ENCODE measurements around the gene LDLRAD3.

The LDLRAD3 gene

DNA sequence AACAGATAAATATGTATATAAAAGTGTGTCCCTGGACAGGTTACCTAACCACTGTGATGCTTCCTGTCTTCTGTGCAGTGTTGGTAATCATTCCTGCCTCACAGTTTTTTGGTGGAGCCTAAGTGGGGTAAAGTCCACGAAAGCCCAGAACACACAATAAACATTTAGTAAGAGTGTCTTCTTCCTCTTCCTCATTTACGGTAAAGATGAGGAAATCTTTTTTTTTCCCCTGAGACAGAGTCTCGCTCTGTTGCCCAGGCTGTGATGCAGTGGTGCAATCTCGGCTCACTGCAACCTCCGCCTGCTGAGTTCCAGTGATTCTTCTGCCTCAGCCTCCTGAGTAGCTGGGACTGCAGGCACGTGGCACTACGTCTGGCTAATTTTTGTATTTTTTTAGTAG, 117.1 kb downstream of the LDLRAD3 start:
- POLR2A ChIA-PET, result no interaction called here
- no peak for DNase-seq (ENCODE audit: extremely low spot score)
- CTCF ChIA-PET, result no interaction called here
- TF ChIP-seq BHLHE40 (IDR thresholded peaks at IDR 0.05; ENCODE audit: borderline replicate concordance) (no peak), FOXA1 (IDR thresholded peaks at IDR 0.05) (no peak), FOXK2 (IDR thresholded peaks at IDR 0.05) (no peak), SUZ12 (IDR thresholded peaks at IDR 0.05) (no peak), HDGF (IDR thresholded peaks at IDR 0.05; ENCODE audit: borderline replicate concordance) (no peak), ARNT (IDR thresholded peaks at IDR 0.05) (no peak), FOXM1 (IDR thresholded peaks at IDR 0.05; ENCODE audit: borderline replicate concordance) (no peak), L3MBTL2 (conservative IDR thresholded peaks at IDR 0.05) (no peak), ELF4 (IDR thresholded peaks at IDR 0.05) (no peak), TARDBP (IDR thresholded peaks at IDR 0.05) (no peak), NFRKB (IDR thresholded peaks at IDR 0.05) (no peak), SP1 (IDR thresholded peaks at IDR 0.05) (no peak)

DNA sequence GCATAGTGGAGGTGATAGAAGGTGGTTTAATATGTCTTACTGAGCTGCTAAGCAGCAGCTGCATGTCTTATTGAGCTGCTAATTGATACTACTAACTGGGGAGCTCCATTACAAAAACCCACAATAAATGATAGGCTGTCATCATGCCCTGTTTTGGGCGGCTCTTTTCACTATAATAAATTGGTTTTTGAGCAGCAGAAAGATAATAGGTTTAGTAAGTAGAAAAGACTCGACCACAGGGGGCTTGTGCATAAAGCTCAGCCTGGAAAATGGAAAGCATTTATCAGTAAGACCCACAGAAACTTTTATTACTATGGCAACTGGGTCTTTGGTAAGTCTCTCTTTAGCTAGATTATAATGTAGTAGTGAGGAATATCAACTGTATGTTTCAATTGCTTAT, 117.6 kb downstream of the LDLRAD3 start:
- ChIA-PET CTCF (no interaction called here), POLR2A (no interaction called here)
- DNase-seq (ENCODE audit: extremely low spot score), result no peak
- TF ChIP-seq NFRKB (IDR thresholded peaks at IDR 0.05) (no peak), BHLHE40 (IDR thresholded peaks at IDR 0.05; ENCODE audit: borderline replicate concordance) (no peak), SP1 (IDR thresholded peaks at IDR 0.05) (no peak), HDGF (IDR thresholded peaks at IDR 0.05; ENCODE audit: borderline replicate concordance) (no peak), FOXA1 (IDR thresholded peaks at IDR 0.05) (no peak), ARNT (IDR thresholded peaks at IDR 0.05) (no peak), ZNF384 (IDR thresholded peaks at IDR 0.05) (no peak), FOXK2 (IDR thresholded peaks at IDR 0.05) (no peak), CTBP1 (IDR thresholded peaks at IDR 0.05; ENCODE audit: borderline replicate concordance) (no peak), L3MBTL2 (conservative IDR thresholded peaks at IDR 0.05) (no peak), FOXM1 (IDR thresholded peaks at IDR 0.05; ENCODE audit: borderline replicate concordance) (no peak), LEF1 (IDR thresholded peaks at IDR 0.05; ENCODE audit: borderline replicate concordance) (no peak)
- TF ChIP-seq, protein P1, sequence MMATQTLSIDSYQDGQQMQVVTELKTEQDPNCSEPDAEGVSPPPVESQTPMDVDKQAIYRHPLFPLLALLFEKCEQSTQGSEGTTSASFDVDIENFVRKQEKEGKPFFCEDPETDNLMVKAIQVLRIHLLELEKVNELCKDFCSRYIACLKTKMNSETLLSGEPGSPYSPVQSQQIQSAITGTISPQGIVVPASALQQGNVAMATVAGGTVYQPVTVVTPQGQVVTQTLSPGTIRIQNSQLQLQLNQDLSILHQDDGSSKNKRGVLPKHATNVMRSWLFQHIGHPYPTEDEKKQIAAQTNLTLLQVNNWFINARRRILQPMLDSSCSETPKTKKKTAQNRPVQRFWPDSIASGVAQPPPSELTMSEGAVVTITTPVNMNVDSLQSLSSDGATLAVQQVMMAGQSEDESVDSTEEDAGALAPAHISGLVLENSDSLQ (IDR thresholded peaks at IDR 0.05), result no peak

DNA sequence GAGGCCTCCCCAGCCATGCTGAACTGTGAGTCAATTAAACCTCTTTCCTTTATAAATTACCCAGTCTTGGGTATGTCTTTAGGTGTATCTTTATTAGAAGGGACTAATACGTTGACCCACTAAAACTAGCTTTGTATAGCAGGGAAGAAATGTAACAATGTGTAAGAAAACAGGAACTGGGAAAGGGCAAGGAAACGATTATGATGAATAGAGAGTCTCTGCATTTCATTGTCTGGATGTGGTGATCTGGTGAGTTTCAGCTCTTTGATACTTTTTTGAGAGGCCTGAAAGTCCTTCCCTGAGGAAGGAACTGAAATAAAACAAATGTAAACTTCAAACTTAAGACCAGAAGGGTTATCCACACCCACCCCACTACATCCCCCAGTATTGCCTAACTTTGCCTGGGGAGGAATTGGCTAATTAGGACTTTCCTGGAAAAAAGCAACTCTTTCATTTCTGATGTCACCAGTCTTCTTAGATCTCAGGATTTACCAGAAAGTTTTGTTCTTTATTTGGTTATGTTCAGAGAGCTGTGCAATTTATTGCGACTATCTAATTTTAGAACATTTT, 119.0 kb downstream of the LDLRAD3 start:
- no peak for DNase-seq (ENCODE audit: extremely low spot score)
- TF ChIP-seq ARNT (IDR thresholded peaks at IDR 0.05) (no peak), CTBP1 (IDR thresholded peaks at IDR 0.05; ENCODE audit: borderline replicate concordance) (no peak), FOXA1 (IDR thresholded peaks at IDR 0.05) (no peak), LEF1 (IDR thresholded peaks at IDR 0.05; ENCODE audit: borderline replicate concordance) (no peak), BHLHE40 (IDR thresholded peaks at IDR 0.05; ENCODE audit: borderline replicate concordance) (no peak), ZNF384 (IDR thresholded peaks at IDR 0.05) (no peak), L3MBTL2 (conservative IDR thresholded peaks at IDR 0.05) (no peak), SP1 (IDR thresholded peaks at IDR 0.05) (no peak), SUZ12 (IDR thresholded peaks at IDR 0.05) (no peak), ELF4 (IDR thresholded peaks at IDR 0.05) (no peak), TARDBP (IDR thresholded peaks at IDR 0.05) (no peak), HDGF (IDR thresholded peaks at IDR 0.05; ENCODE audit: borderline replicate concordance) (no peak), FOXK2 (IDR thresholded peaks at IDR 0.05) (no peak), FOXM1 (IDR thresholded peaks at IDR 0.05; ENCODE audit: borderline replicate concordance) (no peak), NFRKB (IDR thresholded peaks at IDR 0.05) (no peak)
- TF ChIP-seq, protein P1 (IDR thresholded peaks at IDR 0.05), result no peak
- CTCF ChIA-PET, result no interaction called here
- POLR2A ChIA-PET, result no interaction called here

GRCh38 chr11:36065436-36065835, 121.6 kb downstream of the LDLRAD3 start:
- no peak for DNase-seq (ENCODE audit: extremely low spot score)
- POLR2A ChIA-PET, result no interaction called here
- no peak for TF ChIP-seq CTBP1 (IDR thresholded peaks at IDR 0.05; ENCODE audit: borderline replicate concordance)
- TF ChIP-seq, protein P1 (IDR thresholded peaks at IDR 0.05), result no peak
- TF ChIP-seq BHLHE40 (IDR thresholded peaks at IDR 0.05; ENCODE audit: borderline replicate concordance), result no peak
- TF ChIP-seq LEF1 (IDR thresholded peaks at IDR 0.05; ENCODE audit: borderline replicate concordance), result no peak
- TF ChIP-seq ELF4 (IDR thresholded peaks at IDR 0.05), result no peak
- no peak for TF ChIP-seq NFRKB (IDR thresholded peaks at IDR 0.05)
- TF ChIP-seq ARNT (IDR thresholded peaks at IDR 0.05), result no peak
- no peak for TF ChIP-seq TARDBP (IDR thresholded peaks at IDR 0.05)
- no peak for TF ChIP-seq FOXK2 (IDR thresholded peaks at IDR 0.05)
- CTCF ChIA-PET, result interaction anchor here (0.6 kb wide), 1 partner anchor 22 kb away, joined by 3 read pairs; no protein-coding TSS in a partner anchor

DNA sequence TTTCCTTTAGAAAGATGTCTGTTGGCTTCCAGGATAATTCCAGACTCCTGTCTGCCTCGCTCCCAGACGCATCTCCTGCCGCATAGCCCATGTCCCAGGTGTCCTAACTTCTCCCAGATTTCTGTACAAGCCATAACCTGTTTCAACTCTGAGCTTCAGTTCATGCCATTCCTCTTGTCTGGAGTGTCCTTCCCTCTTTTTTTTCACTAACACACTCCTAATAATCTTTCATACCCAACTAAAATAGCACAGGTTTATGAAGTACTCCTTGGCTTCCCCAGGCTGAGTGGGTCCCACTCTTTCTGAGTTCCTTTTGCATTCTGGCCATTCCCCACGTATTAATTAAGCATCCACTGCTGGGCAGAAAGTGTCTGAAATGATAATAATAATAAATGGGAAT, 123.0 kb downstream of the LDLRAD3 start:
- POLR2A ChIA-PET, result no interaction called here
- TF ChIP-seq LEF1 (IDR thresholded peaks at IDR 0.05; ENCODE audit: borderline replicate concordance) (no peak), BHLHE40 (IDR thresholded peaks at IDR 0.05; ENCODE audit: borderline replicate concordance) (no peak), CTBP1 (IDR thresholded peaks at IDR 0.05; ENCODE audit: borderline replicate concordance) (no peak), FOXK2 (IDR thresholded peaks at IDR 0.05) (no peak), FOXM1 (IDR thresholded peaks at IDR 0.05; ENCODE audit: borderline replicate concordance) (no peak), SUZ12 (IDR thresholded peaks at IDR 0.05) (no peak), ELF4 (IDR thresholded peaks at IDR 0.05) (no peak), HDGF (IDR thresholded peaks at IDR 0.05; ENCODE audit: borderline replicate concordance) (no peak), SP1 (IDR thresholded peaks at IDR 0.05) (no peak), FOXA1 (IDR thresholded peaks at IDR 0.05) (no peak), NFRKB (IDR thresholded peaks at IDR 0.05) (no peak), TARDBP (IDR thresholded peaks at IDR 0.05) (no peak), ZNF384 (IDR thresholded peaks at IDR 0.05) (no peak), ARNT (IDR thresholded peaks at IDR 0.05) (no peak), L3MBTL2 (conservative IDR thresholded peaks at IDR 0.05) (no peak)
- TF ChIP-seq, protein P1 (IDR thresholded peaks at IDR 0.05), result no peak
- DNase-seq (ENCODE audit: extremely low spot score), result no peak
- CTCF ChIA-PET, result no interaction called here

Measured in HEK293T (cell line).